Endothelial cell of umbilical vein (primary cell): ENCODE results near the gene FBXO7.

ENCODE experiments used
- CTCF ChIP-seq, 2 donors: IDR thresholded peaks; 1 replicate in 1 of 2; 2 replicates in 1 of 2; pipeline ENCODE4 v1.5.1; 2011; ENCODE audit warnings: low read length in 2 of 2, mild to moderate bottlenecking in 2 of 2, moderate library complexity in 2 of 2, control low read depth in 1 of 2, inconsistent platforms in 1 of 2, low read depth in 1 of 2; ENCODE audit not compliant: insufficient read depth in 1 of 2; ENCODE audit errors: extremely low read depth in 1 of 2
- EZH2 ChIP-seq: IDR thresholded peaks from 2 replicates; pipeline ENCODE4 v1.6.1; 2012; ENCODE audit warnings: borderline replicate concordance, low read depth, mild to moderate bottlenecking, moderate library complexity, low read length, inconsistent platforms; ENCODE audit not compliant: severe bottlenecking
- FOS ChIP-seq: IDR thresholded peaks from 2 replicates; pipeline ENCODE4 v1.6.1; 2011; ENCODE audit warnings: mild to moderate bottlenecking, low read length, moderate library complexity, borderline replicate concordance; ENCODE audit not compliant: insufficient read depth
- JUN ChIP-seq: IDR thresholded peaks from 2 replicates; pipeline ENCODE4 v1.6.1; 2011; ENCODE audit warnings: borderline replicate concordance, low read depth; ENCODE audit not compliant: insufficient read length, insufficient read depth
- MYC ChIP-seq: IDR thresholded peaks from one replicate; pipeline ENCODE4 v1.6.1; 2011; ENCODE audit warnings: mild to moderate bottlenecking, low read depth, low read length
- POLR2A ChIP-seq: IDR thresholded peaks from 2 replicates; pipeline ENCODE4 v1.6.1; 2012; ENCODE audit warnings: low read depth, mild to moderate bottlenecking, control low read depth, low read length
- POLR2AphosphoS5 ChIP-seq: IDR thresholded peaks from 2 replicates; pipeline ENCODE4 v1.6.1; 2012; ENCODE audit warnings: low read depth, mild to moderate bottlenecking, control low read depth, low read length, moderate library complexity; ENCODE audit not compliant: insufficient read depth

DNA sequence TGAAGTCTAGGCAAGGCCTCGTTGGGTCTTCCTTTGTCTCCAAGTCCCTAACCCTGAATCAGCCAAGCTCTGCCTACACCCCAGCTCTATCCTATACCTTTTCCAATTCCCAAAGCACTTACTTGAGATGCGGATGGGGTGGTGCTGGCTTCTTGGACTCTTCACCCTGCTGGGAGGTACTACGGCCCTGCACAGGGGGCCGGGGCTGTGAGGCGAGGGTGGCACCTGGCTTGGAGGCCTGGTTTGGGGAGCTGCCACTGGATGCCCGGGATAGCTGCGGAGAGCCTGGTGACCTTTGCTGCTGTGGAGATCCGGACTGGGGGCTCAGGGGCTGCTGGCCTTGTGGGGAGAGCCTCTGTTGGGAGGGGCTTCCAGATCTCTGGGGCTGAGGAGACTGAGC is 43.3 kb downstream of the FBXO7 start:
- TF ChIP-seq FOS (no peak), CTCF (IDR thresholded peaks at IDR 0.05; ENCODE audit: extremely low read depth in 1 of 2, insufficient read depth in 1 of 2, low read depth in 1 of 2, low read length in 2 of 2) (no peak), MYC (no peak), EZH2 (no peak), POLR2AphosphoS5 (no peak), POLR2A (no peak), JUN (no peak)
